ENCODE results near the gene PKMYT1. TPM values are rescaled to one million over a fixed set of nuclear protein-coding genes. Genes with fewer than 3 reads are reported as not detected.

PKMYT1 gene
- 0.98 TPM for total RNA-seq

DNA sequence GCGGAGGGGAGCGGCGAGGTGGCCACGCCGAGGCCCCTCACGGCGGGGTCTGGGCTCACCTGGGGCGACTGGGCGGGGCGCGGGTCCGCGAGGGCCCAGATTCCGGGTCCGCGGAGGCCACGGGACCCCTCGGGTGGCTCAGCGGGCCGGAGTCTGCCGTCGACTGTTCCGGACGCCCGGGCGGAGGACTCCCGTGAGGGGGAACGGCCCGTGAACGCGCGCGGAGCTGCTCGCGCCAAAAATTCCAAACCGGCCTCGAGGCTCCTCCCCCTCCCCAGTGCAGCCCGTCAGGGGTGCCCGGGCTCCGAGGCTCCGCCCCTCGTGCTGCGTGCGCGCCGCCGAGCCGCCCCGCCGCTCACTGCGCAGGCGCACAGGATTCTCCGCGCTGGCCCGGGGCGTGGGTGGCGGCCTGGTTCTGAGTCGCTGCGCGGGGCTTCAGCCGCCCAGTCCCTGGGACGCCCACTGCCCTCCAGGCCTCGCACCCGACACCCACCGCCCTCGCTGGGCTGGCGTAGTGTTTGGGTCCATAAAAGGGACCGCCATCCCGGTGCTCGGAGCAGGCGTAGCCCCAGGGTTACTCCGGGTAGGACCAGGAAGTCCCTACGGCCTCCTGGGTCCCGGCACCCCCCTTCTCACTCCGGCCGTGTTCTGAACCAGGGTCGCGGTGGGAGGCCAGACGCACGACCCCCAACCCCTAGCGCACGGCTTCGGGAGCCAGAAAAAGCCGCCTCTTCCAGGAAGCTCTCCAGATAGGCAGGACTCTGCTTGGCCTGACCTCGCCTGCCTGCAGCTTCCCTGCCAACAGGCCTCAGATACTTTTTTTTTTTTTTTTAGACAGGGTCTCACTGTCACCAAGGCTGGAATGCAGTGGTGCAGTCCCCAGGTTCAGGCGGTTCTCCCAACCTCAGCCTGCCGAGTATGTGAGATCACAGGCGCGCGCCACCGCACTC lies at the start of gene PKMYT1:
Gene PKMYT1, minus strand, starts transcription at position 220 of the 950 bp plus-strand sequence. CDS start 789 bp downstream, outside the sequence.
- DNase-seq (ENCODE audit: low spot score) (peak; percentile 94), ATAC-seq (peak; percentile 87)

DNA sequence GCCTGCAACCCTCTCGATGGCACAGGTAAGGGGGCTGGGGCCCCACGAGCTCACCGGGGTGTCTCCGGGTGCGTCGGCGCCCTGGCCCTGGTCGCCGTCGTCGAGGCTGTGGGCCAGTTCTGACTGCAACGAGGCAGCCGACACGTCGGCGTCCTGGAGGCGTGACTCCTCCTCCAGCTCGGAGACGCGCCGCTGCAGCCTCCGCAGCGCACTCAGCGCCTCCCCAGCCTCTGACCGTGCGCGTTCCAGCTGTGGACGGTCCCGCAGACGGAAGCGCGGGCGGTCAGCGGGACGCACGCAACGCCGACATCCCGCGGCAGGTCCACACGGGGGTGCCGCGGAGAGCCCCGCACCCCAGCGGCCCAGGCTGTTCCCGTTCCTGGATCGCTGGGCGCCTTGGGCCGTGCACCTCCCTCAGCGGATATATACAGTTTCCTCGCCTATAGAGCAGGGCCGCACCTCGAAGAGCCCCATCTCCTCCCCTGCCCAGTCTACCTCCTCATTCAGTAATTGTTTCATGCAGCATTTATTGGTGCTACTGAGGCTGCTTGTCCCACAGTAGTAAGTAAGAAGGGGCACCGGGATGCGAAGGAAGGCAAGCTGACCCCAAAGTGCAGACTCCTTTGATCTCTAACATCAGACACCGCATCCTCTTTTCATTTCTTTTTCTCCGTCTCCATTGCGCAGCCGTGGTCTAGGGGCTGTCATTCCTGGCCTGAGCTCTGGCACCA lies 49.4 kb upstream of the PKMYT1 start:
- DNase-seq (ENCODE audit: low spot score) (no peak), ATAC-seq (no peak)

- DNase-seq (ENCODE audit: low spot score) (no peak), ATAC-seq (no peak)
Observed at GRCh38 chr16:3028716-3029319, 48.6 kb upstream of the PKMYT1 start.

DNA sequence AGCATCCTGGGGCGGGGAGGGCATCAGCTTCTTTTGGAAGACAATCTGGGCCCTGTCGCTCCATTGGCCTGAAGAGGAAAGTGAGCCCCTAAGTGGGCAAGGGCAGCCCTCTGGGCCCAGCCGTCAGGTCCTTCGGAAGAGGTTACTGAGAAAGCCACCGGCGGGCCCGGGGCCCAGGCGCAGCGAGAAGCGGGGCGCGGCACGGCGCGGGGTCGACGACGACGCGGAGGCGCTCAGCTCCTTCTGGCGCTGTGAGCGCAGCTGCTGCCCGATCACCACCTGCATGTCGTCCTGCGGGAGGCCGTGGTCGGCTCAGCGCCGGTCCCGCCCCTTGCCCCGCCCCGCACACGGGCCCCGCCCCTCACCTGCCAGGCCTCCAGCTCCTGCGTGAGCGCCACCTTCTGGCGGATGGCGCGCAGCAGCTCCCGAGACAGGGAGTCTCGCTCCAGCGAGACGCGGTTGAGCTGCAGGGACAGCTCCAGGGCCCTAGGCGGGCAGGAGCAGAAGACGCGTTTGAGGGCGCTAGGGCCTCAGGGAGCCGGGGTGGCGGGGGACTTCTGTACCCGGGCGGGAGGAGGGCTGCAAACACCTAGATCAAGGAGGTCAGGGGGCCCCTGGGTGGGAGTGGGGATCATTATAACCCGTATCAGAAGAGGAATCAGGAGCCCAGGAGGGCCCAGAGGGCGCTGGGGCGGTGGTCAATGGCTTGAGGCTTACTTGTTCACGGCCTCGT lies 47.9 kb upstream of the PKMYT1 start:
- ATAC-seq (peak; percentile 80), DNase-seq (ENCODE audit: low spot score) (peak; percentile 88)

DNA sequence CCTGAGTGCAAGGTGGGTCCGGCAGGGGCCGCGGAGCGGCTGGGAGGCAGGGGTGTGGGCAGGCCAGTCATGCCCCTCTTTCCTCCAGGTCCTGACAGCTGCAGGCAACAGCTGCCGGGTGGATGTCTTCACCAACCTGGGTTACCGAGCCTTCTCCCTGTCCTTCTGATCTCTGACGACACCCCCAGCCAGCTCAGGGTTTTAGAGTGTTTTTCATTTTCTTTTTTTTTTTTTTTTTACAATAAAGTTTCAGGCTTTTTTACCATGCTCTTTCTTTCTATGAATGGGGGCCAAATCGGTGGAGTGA lies 47.2 kb upstream of the PKMYT1 start:
- DNase-seq (ENCODE audit: low spot score) = no peak
- ATAC-seq = no peak

DNA sequence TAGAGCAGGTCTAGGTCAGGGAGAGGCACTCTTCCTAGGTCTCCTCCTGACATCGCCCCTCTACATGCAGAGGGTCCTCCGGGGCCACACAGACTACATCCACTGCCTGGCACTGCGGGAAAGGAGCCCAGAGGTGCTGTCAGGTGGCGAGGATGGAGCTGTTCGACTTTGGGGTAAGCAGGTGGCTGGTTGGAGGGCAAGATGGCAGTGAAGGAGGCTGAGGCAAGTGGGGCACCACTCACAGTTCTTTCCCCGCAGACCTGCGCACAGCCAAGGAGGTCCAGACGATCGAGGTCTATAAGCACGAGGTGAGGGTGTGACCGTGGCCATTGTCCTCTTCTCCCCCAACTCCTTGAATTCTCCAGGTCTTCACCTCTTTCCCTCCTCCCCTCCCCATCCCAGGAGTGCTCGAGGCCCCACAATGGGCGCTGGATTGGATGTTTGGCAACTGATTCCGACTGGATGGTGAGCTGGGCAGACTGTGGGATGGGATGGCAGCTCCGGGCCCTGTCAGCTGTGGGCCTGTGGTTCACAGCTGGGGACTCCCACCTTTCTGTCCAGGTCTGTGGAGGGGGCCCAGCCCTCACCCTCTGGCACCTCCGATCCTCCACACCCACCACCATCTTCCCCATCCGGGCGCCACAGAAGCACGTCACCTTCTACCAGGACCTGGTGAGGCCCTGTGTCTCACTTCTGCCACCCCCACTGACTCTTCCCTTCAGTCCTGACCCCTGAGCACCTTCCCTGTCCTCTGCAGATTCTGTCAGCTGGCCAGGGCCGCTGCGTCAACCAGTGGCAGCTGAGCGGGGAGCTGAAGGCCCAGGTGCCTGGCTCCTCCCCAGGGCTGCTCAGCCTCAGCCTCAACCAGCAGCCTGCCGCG lies 46.6 kb upstream of the PKMYT1 start:
- ATAC-seq (no peak), DNase-seq (ENCODE audit: low spot score) (no peak)

DNA sequence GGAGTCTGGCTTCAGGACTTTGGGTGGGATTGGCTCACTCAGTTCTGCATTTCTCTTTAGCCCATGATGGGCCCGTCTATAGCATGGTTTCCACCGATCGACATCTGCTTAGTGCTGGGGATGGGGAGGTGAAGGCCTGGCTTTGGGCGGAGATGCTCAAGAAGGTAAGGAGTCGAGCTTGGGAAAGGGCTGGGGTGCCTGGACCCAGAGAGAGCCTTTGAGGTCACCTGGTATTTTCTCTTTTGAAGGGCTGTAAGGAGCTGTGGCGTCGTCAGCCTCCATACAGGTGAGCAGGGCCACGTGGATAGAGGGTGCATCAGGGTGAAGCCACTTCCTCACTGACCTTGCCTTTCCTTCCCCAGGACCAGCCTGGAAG lies 45.7 kb upstream of the PKMYT1 start:
- no peak for ATAC-seq
- DNase-seq (ENCODE audit: low spot score) = no peak

GRCh38 chr16:3025032-3026002 lies 45.1 kb upstream of the PKMYT1 start:
- DNase-seq (ENCODE audit: low spot score) (no peak), ATAC-seq (no peak)

GRCh38 chr16:3023669-3024478 lies 43.6 kb upstream of the PKMYT1 start, which contains the start of the genes HCFC1R1 and THOC6:
Gene HCFC1R1 (minus strand): TSS chr16:3023942. CDS start chr16:3023941, 1 bp downstream.
Gene THOC6 (plus strand): TSS chr16:3024035. CDS start chr16:3024327, 292 bp downstream.
- DNase-seq (ENCODE audit: low spot score) (peak; percentile 98), ATAC-seq (peak; percentile 79)

- no peak for ATAC-seq
- DNase-seq (ENCODE audit: low spot score) = no peak
Observed at GRCh38 chr16:3023415-3023668, 43.1 kb upstream of the PKMYT1 start.

DNA sequence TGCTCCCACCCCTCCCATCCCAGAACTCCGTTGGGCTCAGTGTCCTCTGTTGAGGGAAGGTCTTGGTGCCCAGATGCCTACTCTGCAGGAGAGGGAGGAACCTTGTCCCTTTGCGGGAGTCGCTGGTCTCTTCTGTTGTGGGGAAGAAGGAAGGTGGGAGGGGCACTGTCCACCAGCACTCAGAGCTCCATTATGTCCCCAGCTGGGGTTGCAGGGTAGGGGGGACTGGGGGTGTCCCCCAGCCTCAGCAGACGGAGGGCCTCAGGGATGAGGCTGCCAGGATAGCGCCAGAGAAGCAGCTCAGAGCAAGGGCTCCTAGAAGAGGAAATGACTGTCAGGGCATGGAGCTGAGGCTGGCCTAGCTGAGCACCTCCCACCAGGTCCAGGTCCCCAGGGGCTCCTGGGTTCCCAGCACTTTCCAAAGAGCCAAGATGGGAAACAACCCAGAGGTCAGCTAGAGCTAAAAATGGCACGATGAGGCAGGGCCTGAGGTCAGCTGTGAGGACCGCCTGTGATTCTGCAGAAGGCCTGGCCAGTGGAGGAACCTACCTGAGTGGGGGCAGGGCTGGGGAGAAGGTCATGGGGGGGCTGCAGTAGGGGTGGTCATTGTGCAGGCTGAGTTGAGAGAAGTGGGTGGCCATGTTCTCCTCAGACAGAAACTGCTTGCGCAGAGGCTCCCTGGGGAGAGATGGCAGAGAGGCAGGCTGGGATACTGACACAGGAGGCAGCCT lies 42.6 kb upstream of the PKMYT1 start:
- ATAC-seq (no peak), DNase-seq (ENCODE audit: low spot score) (no peak)

- ATAC-seq = no peak
- no peak for DNase-seq (ENCODE audit: low spot score)
Observed at GRCh38 chr16:3022208-3022683, 42.0 kb upstream of the PKMYT1 start.

DNA sequence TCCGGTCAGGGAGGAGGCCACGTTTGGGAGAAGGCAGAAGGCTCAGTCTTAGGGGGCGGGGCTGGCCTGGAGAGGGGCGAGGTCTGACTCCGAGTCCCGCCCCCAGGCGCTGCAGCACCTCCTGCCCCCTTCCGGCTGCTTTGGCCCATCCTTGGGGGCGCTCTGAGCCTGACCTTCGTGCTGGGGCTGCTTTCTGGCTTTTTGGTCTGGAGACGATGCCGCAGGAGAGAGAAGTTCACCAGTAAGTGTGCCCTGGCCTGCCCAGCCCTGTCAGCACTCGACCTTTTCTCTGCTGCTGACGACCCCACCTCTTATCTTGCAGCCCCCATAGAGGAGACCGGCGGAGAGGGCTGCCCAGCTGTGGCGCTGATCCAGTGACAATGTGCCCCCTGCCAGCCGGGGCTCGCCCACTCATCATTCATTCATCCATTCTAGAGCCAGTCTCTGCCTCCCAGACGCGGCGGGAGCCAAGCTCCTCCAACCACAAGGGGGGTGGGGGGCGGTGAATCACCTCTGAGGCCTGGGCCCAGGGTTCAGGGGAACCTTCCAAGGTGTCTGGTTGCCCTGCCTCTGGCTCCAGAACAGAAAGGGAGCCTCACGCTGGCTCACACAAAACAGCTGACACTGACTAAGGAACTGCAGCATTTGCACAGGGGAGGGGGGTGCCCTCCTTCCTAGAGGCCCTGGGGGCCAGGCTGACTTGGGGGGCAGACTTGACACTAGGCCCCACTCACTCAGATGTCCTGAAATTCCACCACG lies 41.4 kb upstream of the PKMYT1 start:
- DNase-seq (ENCODE audit: low spot score) (peak; percentile 77), ATAC-seq (peak; percentile 54)

- ATAC-seq (peak; percentile 13), DNase-seq (ENCODE audit: low spot score) (no peak)
Observed at GRCh38 chr16:3020604-3021448, 40.6 kb upstream of the PKMYT1 start.

GRCh38 chr16:3020247-3020603 lies 40.0 kb upstream of the PKMYT1 start, which contains the start of gene TNFRSF12A:
Gene TNFRSF12A (plus strand): TSS chr16:3020368. CDS start chr16:3020398, 30 bp downstream.
- ATAC-seq (peak; percentile 69), DNase-seq (ENCODE audit: low spot score) (peak; percentile 82)
